Karpas-422 (cell line): ENCODE results near the gene STK32B. TPM values are rescaled to one million over a fixed set of nuclear protein-coding genes. Genes with fewer than 3 reads are reported as not detected.
"Not testable (repeated sequence)": the region's sequence is repeated elsewhere in the genome, so short reads cannot be mapped to it uniquely, and the experiment has no call there.

Experiments used
- DNase-seq: peaks from one replicate; pipeline ENCODE4 v3.0.0-alpha.2; 2015
- H2AFZ ChIP-seq: fragments of 200-600 bp; sonication (generic); 2 replicates; pipeline ENCODE4 v1.6.1; 2014; ENCODE audit warnings: antibody characterized with exemption, low read length, mixed read lengths
- H3K27ac ChIP-seq: fragments of 200-600 bp; sonication (generic); 2 replicates; pipeline ENCODE4 v1.5.1; 2014; ENCODE audit warnings: mild to moderate bottlenecking, low read length, moderate library complexity
- H3K27me3 ChIP-seq: fragments of 200-600 bp; sonication (generic); 2 replicates; pipeline ENCODE4 v1.6.1; 2014; ENCODE audit warnings: low read length, mixed read lengths
- H3K36me3 ChIP-seq: fragments of 200-600 bp; sonication (generic); 2 replicates; pipeline ENCODE4 v1.6.1; 2014; ENCODE audit warnings: low read length, mixed read lengths; ENCODE audit not compliant: insufficient read depth
- H3K4me1 ChIP-seq: fragments of 200-600 bp; sonication (generic); 2 replicates; pipeline ENCODE4 v1.6.1; 2014; ENCODE audit warnings: mild to moderate bottlenecking, low read length, mixed read lengths
- H3K4me2 ChIP-seq: fragments of 200-600 bp; sonication (generic); 2 replicates; pipeline ENCODE4 v1.6.1; 2014; ENCODE audit warnings: low read length, low read depth, mild to moderate bottlenecking; ENCODE audit not compliant: poor library complexity, severe bottlenecking
- H3K4me3 ChIP-seq: fragments of 200-600 bp; sonication (generic); 2 replicates; pipeline ENCODE4 v1.5.1; 2014; ENCODE audit warnings: mild to moderate bottlenecking, antibody characterized with exemption, low read length, mixed read lengths
- H3K79me2 ChIP-seq: fragments of 200-600 bp; sonication (generic); 2 replicates; pipeline ENCODE4 v1.6.1; 2014; ENCODE audit warnings: mild to moderate bottlenecking, low read length, mixed read lengths
- H3K9ac ChIP-seq: fragments of 200-600 bp; sonication (generic); 2 replicates; pipeline ENCODE4 v1.6.0; 2014; ENCODE audit warnings: low read length
- H3K9me2 ChIP-seq: fragments of 200-600 bp; sonication (generic), shearing (Covaris generic); replicated peaks from 2 replicates; pipeline ENCODE4 v1.6.0; 2014; ENCODE audit warnings: mild to moderate bottlenecking, low read length, moderate library complexity; ENCODE audit not compliant: insufficient read depth
- H3K9me3 ChIP-seq: fragments of 300-700, 200-600 bp; sonication (generic); 2 replicates; pipeline ENCODE4 v1.6.1; 2014; ENCODE audit warnings: low read length, mixed read lengths
- H4K20me1 ChIP-seq: fragments of 200-600 bp; sonication (generic); 2 replicates; pipeline ENCODE4 v1.6.1; 2014; ENCODE audit warnings: mild to moderate bottlenecking, antibody characterized with exemption, low read length, low read depth; ENCODE audit not compliant: insufficient read depth
- total RNA-seq: library from RNA; depleted of rRNA; stranded (reverse); fragments of >200 nt; shearing (Covaris generic); gene quantifications from 2 replicates; pipeline ENCODE4 v1.2.3, GENCODE V29; 2014; ENCODE audit warnings: low replicate concordance

Gene STK32B
- total RNA-seq, 1 experiment from 2014 or later = not detected

DNA sequence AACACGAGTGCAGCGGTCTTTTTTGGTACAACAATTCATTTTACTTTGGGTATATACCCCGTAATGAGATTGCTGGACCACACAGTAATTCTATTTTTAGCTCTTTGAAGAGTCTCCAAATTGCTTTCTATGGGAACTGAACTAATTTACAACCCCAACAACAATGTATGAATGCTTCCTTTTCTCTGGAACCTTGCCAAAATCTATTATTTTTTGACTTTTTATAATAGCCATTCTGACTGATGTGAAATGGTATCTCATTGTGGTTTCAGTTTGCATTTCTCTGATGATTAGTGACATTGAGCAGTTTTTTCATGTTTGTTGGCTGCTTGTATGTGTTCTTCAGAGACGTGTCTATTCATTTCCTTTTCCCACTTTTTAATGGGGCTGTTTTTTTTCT is 240.8 kb downstream of the STK32B start:
- no peak overlapping the region for H3K27ac ChIP-seq
- no peaks in the 10 kb centered on the region for H4K20me1 ChIP-seq
- H3K4me1 ChIP-seq = no peaks in the 10 kb centered on the region
- H3K4me2 ChIP-seq = no peak overlapping the region
- no peaks in the 10 kb centered on the region for H3K79me2 ChIP-seq
- DNase-seq = no peak
- no peak overlapping the region for H3K4me3 ChIP-seq
- no peaks in the 10 kb centered on the region for H3K9me2 ChIP-seq
- no peaks in the 10 kb centered on the region for H3K9me3 ChIP-seq
- no peak overlapping the region for H3K9ac ChIP-seq
- H3K27me3 ChIP-seq = no peaks in the 10 kb centered on the region
- H3K36me3 ChIP-seq = no peaks in the 10 kb centered on the region
- no peak overlapping the region for H2AFZ ChIP-seq

DNA sequence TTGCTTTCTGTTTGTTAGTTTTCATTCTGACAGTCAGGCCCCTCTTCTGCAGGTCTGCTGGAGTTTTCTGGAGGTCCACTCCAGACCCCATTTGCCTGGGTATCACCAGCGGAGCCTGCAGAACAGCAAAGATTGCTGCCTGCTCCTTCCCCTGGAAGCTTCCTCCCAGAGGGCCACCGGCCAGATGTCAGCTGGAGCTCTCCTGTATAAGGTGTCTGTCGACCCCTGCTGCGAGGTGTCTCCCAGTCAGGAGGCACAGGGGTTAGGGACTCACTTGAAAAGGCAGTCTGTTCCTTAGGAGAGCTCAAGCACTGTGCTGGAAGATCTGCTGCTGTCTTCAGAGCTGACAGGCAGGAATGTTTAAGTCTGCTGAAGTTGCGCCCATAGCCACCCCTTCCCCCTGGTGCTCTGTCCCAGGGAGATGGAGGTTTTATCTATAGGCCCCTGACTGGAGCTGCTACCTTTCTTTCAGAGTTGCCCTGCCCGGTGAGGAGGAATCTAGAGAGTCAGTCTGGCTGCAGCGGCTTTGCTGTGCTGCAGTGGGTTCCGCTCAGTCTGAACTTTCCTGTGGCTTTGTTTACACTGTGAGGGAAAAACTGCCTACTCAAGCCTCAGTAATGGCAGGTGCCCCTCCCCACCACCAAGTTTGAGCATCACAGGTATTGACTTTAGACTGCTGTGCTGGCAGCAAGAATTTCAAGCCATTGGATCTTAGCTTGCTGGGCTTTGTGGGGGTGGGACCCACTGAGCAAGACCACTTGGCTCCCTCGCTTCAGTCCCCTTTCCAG is 246.9 kb downstream of the STK32B start:
- H3K27ac ChIP-seq, H3K79me2 ChIP-seq, H3K27me3 ChIP-seq, H4K20me1 ChIP-seq, DNase-seq, H3K4me1 ChIP-seq, H3K36me3 ChIP-seq, H3K9ac ChIP-seq, H3K4me2 ChIP-seq, H2AFZ ChIP-seq, H3K9me3 ChIP-seq, H3K4me3 ChIP-seq, H3K9me2 ChIP-seq: not testable (repeated sequence)

GRCh38 chr4:5300283-5300682 is 249.0 kb downstream of the STK32B start:
- no peaks in the 10 kb centered on the region for H3K9me2 ChIP-seq
- no peaks in the 10 kb centered on the region for H3K36me3 ChIP-seq
- no peaks in the 10 kb centered on the region for H4K20me1 ChIP-seq
- no peak overlapping the region for H3K9ac ChIP-seq
- no peaks in the 10 kb centered on the region for H3K4me1 ChIP-seq
- no peak for DNase-seq
- H3K4me2 ChIP-seq = no peak overlapping the region
- no peaks in the 10 kb centered on the region for H3K27me3 ChIP-seq
- H3K4me3 ChIP-seq = no peak overlapping the region
- no peak overlapping the region for H2AFZ ChIP-seq
- no peaks in the 10 kb centered on the region for H3K9me3 ChIP-seq
- H3K27ac ChIP-seq = no peak overlapping the region
- H3K79me2 ChIP-seq = no peaks in the 10 kb centered on the region

GRCh38 chr4:5307928-5308327 is 256.6 kb downstream of the STK32B start:
- H3K4me3 ChIP-seq = no peak overlapping the region
- H3K9me2 ChIP-seq = no peaks in the 10 kb centered on the region
- 0 out of 2 replicates have a peak, but pooled peaks cover 3% of the 10 kb centered on the region for H3K27me3 ChIP-seq
- H3K27ac ChIP-seq = no peak overlapping the region
- no peaks in the 10 kb centered on the region for H3K79me2 ChIP-seq
- no peak for DNase-seq
- no peak overlapping the region for H3K4me2 ChIP-seq
- no peaks in the 10 kb centered on the region for H3K36me3 ChIP-seq
- H3K9me3 ChIP-seq = no peaks in the 10 kb centered on the region; the same call in 1 of the 2 replicates
- no peaks in the 10 kb centered on the region for H4K20me1 ChIP-seq
- no peak overlapping the region for H2AFZ ChIP-seq
- H3K9ac ChIP-seq = no peak overlapping the region
- no peaks in the 10 kb centered on the region for H3K4me1 ChIP-seq

DNA sequence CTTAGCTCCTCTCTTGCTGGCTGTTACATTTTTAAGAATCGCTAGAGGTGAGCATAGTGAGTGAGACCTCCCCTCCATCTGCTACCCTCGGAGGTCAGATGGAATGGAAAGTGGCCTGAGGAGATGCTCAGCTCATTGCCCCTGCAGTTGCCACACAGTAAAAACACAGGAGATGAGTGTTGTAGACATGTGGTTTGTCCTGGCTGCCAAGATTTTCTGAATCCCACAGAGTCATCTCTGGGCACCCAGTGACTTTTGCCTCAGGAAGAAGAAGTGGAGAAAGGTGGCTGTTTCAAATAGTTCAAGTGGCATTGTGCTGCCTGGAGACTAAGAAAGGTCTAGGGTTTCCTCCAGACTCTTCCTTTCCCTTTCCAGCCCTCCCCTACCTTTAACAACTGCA is 271.0 kb downstream of the STK32B start:
- Histone ChIP-seq H3K9me2 (no peaks in the 10 kb centered on the region), H4K20me1 (no peaks in the 10 kb centered on the region), H3K4me1 (no peaks in the 10 kb centered on the region), H3K36me3 (no peaks in the 10 kb centered on the region), H3K9ac (no peak overlapping the region), H3K4me2 (no peak overlapping the region), H3K27ac (no peak overlapping the region), H3K79me2 (no peaks in the 10 kb centered on the region), H3K9me3 (0 out of 2 replicates have a peak, but pooled peaks cover 5% of the 10 kb centered on the region), H3K27me3 (no peaks in the 10 kb centered on the region), H2AFZ (no peak overlapping the region), H3K4me3 (no peak overlapping the region)
- DNase-seq = no peak

DNA sequence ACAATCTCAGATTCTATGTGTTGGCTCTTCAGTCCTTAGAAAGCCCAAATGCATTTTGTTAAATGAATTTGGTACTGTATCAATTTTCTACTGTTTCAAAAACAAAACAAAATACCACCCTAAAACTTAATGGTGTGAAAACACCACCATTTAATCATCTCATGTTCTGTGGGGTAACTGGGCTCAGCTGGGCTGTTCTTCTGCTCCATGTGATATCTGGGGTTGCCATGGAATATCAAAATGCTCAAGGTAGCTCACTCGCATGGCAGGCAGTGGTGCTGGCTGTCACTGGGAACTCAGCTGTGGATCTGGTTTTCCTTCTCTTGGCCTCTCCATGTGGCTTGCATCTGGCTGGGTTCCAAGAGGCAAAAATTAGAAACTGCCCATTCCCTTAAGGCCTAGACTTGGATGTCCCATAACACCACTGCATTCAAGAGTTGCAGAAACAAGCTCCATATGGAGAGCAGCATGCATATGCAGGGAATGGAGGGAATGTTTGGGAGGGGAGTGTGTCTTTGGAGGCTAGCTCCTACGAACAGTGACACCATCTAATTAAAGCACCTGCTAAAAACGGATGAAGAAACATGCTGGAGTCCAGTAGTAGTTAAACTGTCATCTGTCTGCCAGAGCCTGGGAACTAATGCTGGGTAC is 279.2 kb downstream of the STK32B start:
- Histone ChIP-seq H3K4me1 (no peaks in the 10 kb centered on the region), H3K36me3 (no peaks in the 10 kb centered on the region), H2AFZ (no peak overlapping the region), H3K4me3 (no peak overlapping the region), H3K9me3 (no peaks in the 10 kb centered on the region), H3K9me2 (no peaks in the 10 kb centered on the region), H4K20me1 (no peaks in the 10 kb centered on the region), H3K27ac (no peak overlapping the region), H3K4me2 (no peak overlapping the region), H3K9ac (no peak overlapping the region), H3K79me2 (no peaks in the 10 kb centered on the region), H3K27me3 (0 out of 2 replicates have a peak, but pooled peaks cover 3% of the 10 kb centered on the region)
- DNase-seq = no peak

- Histone ChIP-seq H4K20me1 (no peaks in the 10 kb centered on the region), H3K4me3 (no peak overlapping the region), H3K36me3 (no peaks in the 10 kb centered on the region), H2AFZ (no peak overlapping the region), H3K79me2 (no peaks in the 10 kb centered on the region), H3K27ac (no peak overlapping the region), H3K9me2 (no peaks in the 10 kb centered on the region), H3K27me3 (no peaks in the 10 kb centered on the region), H3K9ac (no peak overlapping the region), H3K9me3 (no peaks in the 10 kb centered on the region), H3K4me2 (no peak overlapping the region), H3K4me1 (no peaks in the 10 kb centered on the region)
- DNase-seq = no peak
Observed at GRCh38 chr4:5337731-5338130, 286.5 kb downstream of the STK32B start.

DNA sequence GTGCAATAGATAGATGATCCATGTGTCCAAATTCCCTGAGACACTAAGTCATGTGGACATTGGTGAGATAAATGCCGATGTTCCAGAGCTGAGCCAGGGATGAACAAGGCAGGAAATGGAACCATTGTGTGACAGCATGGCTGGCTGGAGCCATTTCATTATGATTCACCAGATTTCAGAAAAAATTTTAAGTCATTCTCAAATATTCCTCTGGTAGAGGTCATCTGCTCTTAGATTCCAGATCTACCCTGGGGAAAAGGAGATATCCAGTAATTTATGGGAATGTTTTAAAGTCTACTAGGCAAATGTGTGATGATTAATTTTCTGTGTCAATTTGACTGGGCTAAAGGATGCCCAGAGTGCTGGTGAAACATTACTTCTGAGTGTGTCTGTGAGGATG is 287.3 kb downstream of the STK32B start:
- Histone ChIP-seq H3K4me3 (no peak overlapping the region), H3K9ac (no peak overlapping the region), H3K27me3 (no peaks in the 10 kb centered on the region)

More for the DNA sequence above, 287.3 kb downstream of the STK32B start:
- Histone ChIP-seq H3K9me2 (no peaks in the 10 kb centered on the region), H3K36me3 (no peaks in the 10 kb centered on the region), H3K27ac (no peak overlapping the region), H3K4me1 (no peaks in the 10 kb centered on the region), H3K79me2 (no peaks in the 10 kb centered on the region), H2AFZ (no peak overlapping the region), H3K4me2 (no peak overlapping the region), H3K9me3 (no peaks in the 10 kb centered on the region), H4K20me1 (no peaks in the 10 kb centered on the region)
- DNase-seq = no peak
